ENCODE data around the gene NCAM1.

- TF ChIP-seq, protein P1, sequence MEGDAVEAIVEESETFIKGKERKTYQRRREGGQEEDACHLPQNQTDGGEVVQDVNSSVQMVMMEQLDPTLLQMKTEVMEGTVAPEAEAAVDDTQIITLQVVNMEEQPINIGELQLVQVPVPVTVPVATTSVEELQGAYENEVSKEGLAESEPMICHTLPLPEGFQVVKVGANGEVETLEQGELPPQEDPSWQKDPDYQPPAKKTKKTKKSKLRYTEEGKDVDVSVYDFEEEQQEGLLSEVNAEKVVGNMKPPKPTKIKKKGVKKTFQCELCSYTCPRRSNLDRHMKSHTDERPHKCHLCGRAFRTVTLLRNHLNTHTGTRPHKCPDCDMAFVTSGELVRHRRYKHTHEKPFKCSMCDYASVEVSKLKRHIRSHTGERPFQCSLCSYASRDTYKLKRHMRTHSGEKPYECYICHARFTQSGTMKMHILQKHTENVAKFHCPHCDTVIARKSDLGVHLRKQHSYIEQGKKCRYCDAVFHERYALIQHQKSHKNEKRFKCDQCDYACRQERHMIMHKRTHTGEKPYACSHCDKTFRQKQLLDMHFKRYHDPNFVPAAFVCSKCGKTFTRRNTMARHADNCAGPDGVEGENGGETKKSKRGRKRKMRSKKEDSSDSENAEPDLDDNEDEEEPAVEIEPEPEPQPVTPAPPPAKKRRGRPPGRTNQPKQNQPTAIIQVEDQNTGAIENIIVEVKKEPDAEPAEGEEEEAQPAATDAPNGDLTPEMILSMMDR (conservative IDR thresholded peaks at IDR 0.05; ENCODE audit: low read depth in 2 of 2) = no peak
- no peak for TF ChIP-seq EZH2 (IDR thresholded peaks at IDR 0.05; ENCODE audit: low read depth, unreplicated experiment)
Measured at GRCh38 chr11:113181094-113181493, 219.9 kb downstream of the NCAM1 start.
